ENCODE data around the gene KLHL26. TPM values are rescaled to one million over a fixed set of nuclear protein-coding genes. Genes with fewer than 3 reads are reported as not detected.

KLHL26 gene
- total RNA-seq, 1 donor from 2014 or later = 10.9 TPM

- H3K4me3 Mint-ChIP-seq = no peak overlapping the region
- peaks cover 2% of the 10 kb centered on the region for H3K36me3 Mint-ChIP-seq (ENCODE audit: low read depth)
- TF ChIP-seq CTCF (IDR thresholded peaks at IDR 0.05) = no peak
- H3K27ac Mint-ChIP-seq = no peak overlapping the region
- H3K27me3 Mint-ChIP-seq = no peaks in the 10 kb centered on the region
- intact Hi-C loops (cut with micrococcal nuclease) = no loop called here
- DNase-seq = no peak
- peaks cover 33% of the 10 kb centered on the region for H3K4me1 Mint-ChIP-seq
- POLR2A ChIA-PET = interaction anchor here (0.6 kb wide), 2 partner anchors 55 to 184 kb away, joined by 3 to 4 read pairs; no protein-coding TSS in a partner anchor
- ATAC-seq (ENCODE audit: low read depth) = no peak
- CTCF ChIA-PET = interaction anchor here (1.1 to 1.2 kb wide), 2 partner anchors 51 to 202 kb away, joined by 3 read pairs; no protein-coding TSS in a partner anchor
- H3K9me3 Mint-ChIP-seq = no peaks in the 10 kb centered on the region
Measured at GRCh38 chr19:18645035-18645511, 8.2 kb downstream of the KLHL26 start.

GRCh38 chr19:18646535-18647370, 9.9 kb downstream of the KLHL26 start:
- DNase-seq (no peak), ATAC-seq (ENCODE audit: low read depth) (no peak)
- Mint-ChIP-seq H3K36me3 (ENCODE audit: low read depth) (peaks cover 2% of the 10 kb centered on the region), H3K27me3 (no peaks in the 10 kb centered on the region), H3K27ac (no peak overlapping the region), H3K4me3 (no peak overlapping the region), H3K4me1 (peaks cover 37% of the 10 kb centered on the region), H3K9me3 (no peaks in the 10 kb centered on the region)
- POLR2A ChIA-PET = no interaction called here
- CTCF ChIA-PET = no interaction called here
- intact Hi-C loops (cut with micrococcal nuclease) = no loop called here
- no peak for TF ChIP-seq CTCF (IDR thresholded peaks at IDR 0.05)

GRCh38 chr19:18647371-18647767, 10.5 kb downstream of the KLHL26 start:
- Mint-ChIP-seq H3K4me1 (peaks cover 37% of the 10 kb centered on the region), H3K27ac (no peak overlapping the region), H3K4me3 (no peak overlapping the region), H3K9me3 (no peaks in the 10 kb centered on the region), H3K27me3 (no peaks in the 10 kb centered on the region), H3K36me3 (ENCODE audit: low read depth) (peaks cover 2% of the 10 kb centered on the region)
- DNase-seq (no peak), ATAC-seq (ENCODE audit: low read depth) (no peak)
- no peak for TF ChIP-seq CTCF (IDR thresholded peaks at IDR 0.05)
- intact Hi-C loops (cut with micrococcal nuclease) = no loop called here
- POLR2A ChIA-PET = no interaction called here
- CTCF ChIA-PET = no interaction called here

GRCh38 chr19:18647807-18648206, 11.0 kb downstream of the KLHL26 start:
- Mint-ChIP-seq H3K27ac (no peak overlapping the region), H3K36me3 (ENCODE audit: low read depth) (peaks cover 2% of the 10 kb centered on the region), H3K9me3 (no peaks in the 10 kb centered on the region), H3K4me1 (peaks cover 37% of the 10 kb centered on the region), H3K27me3 (no peaks in the 10 kb centered on the region), H3K4me3 (no peak overlapping the region)
- ChIA-PET CTCF (no interaction called here), POLR2A (no interaction called here)
- intact Hi-C loops (cut with micrococcal nuclease) = no loop called here
- no peak for DNase-seq
- ATAC-seq (ENCODE audit: low read depth) = no peak
- TF ChIP-seq CTCF (IDR thresholded peaks at IDR 0.05) = no peak

GRCh38 chr19:18648973-18649315, 12.1 kb downstream of the KLHL26 start:
- Mint-ChIP-seq H3K4me3 (peak overlapping the region; percentile 79), H3K27ac (no peak overlapping the region), H3K27me3 (no peaks in the 10 kb centered on the region), H3K9me3 (no peaks in the 10 kb centered on the region), H3K36me3 (ENCODE audit: low read depth) (peaks cover under 1% of the 10 kb centered on the region), H3K4me1 (peaks cover 35% of the 10 kb centered on the region)
- DNase-seq = no peak
- ATAC-seq (ENCODE audit: low read depth) = no peak
- POLR2A ChIA-PET = no interaction called here
- CTCF ChIA-PET = no interaction called here
- TF ChIP-seq CTCF (IDR thresholded peaks at IDR 0.05) = no peak
- intact Hi-C loops (cut with micrococcal nuclease) = no loop called here
